H1 (cell line): Measurements from ENCODE around the gene SOX10. TPM values are rescaled to one million over a fixed set of nuclear protein-coding genes. Genes with fewer than 3 reads are reported as not detected.

Source experiments
- CTCF ChIA-PET: fragments of 300-600 bp; sonication (Branson Sonifier 250); formaldehyde crosslinking; loops from one replicate; lab custom pipeline; 2021; ENCODE audit not compliant: partially characterized antibody; lab: Charles Lee
- POLR2A ChIA-PET: fragments of 300-600 bp; sonication (Branson Sonifier 250); formaldehyde crosslinking; loops from one replicate; lab custom pipeline; 2021; ENCODE audit warnings: inconsistent platforms; ENCODE audit not compliant: partially characterized antibody; lab: Charles Lee
- DNase-seq, 2 experiments: peaks; one replicate each; pipeline versions ENCODE4 v3.0.0 to v3.0.0-alpha.2; 2010 to 2022; ENCODE audit warnings: low spot score in 2 of 2, low read depth in 1 of 2, mixed read lengths in 1 of 2
- FAIRE-seq: peaks from 2 replicates; lab custom pipeline; 2011; peaks lifted over from hg19 to GRCh38; lab: Jason Lieb, UNC
- H2AFZ ChIP-seq: 2 replicates; pipeline ENCODE4 v1.8.1; 2012; ENCODE audit warnings: low read length, inconsistent platforms
- H2AK5ac ChIP-seq: 2 replicates; pipeline ENCODE4 v1.6.1; 2013; ENCODE audit warnings: low read depth, low read length
- H2BK120ac ChIP-seq: replicated peaks from 2 replicates; pipeline ENCODE3; 2013; ENCODE audit warnings: low read depth, low read length, inconsistent platforms
- H2BK12ac ChIP-seq: 2 replicates; pipeline ENCODE4 v1.6.1; 2013; ENCODE audit warnings: low read depth, low read length
- H2BK15ac ChIP-seq: 2 replicates; pipeline ENCODE4 v1.6.1; 2013; ENCODE audit warnings: low read length
- H2BK20ac ChIP-seq: 2 replicates; pipeline ENCODE4 v1.6.1; 2013; ENCODE audit warnings: low read length
- H2BK5ac ChIP-seq: 2 replicates; pipeline ENCODE4 v1.6.1; 2013; ENCODE audit warnings: low read depth, low read length
- H3K14ac ChIP-seq: 2 replicates; pipeline ENCODE4 v1.6.1; 2013; ENCODE audit warnings: inconsistent platforms; ENCODE audit not compliant: insufficient read length
- H3K18ac ChIP-seq: 2 replicates; pipeline ENCODE4 v1.6.1; 2013; ENCODE audit warnings: low read length; ENCODE audit errors: extremely low read depth
- H3K23ac ChIP-seq: 2 replicates; pipeline ENCODE4 v1.6.1; 2013; ENCODE audit warnings: inconsistent platforms; ENCODE audit not compliant: insufficient read length
- H3K23me2 ChIP-seq: 2 replicates; pipeline ENCODE4 v1.6.1; 2013; ENCODE audit warnings: low read depth, low read length
- H3K27ac ChIP-seq: 2 replicates; pipeline ENCODE4 v1.6.1; 2011; ENCODE audit warnings: low read depth, low read length, inconsistent platforms
- H3K27me3 ChIP-seq, 4 experiments: replicated peaks in 1 of 4; 1 replicate in 1 of 4; 2 replicates in 3 of 4; pipeline versions ENCODE4 v1.6.1 to v1.8.1; 2011 to 2013; ENCODE audit warnings: low read length in 3 of 4, mild to moderate bottlenecking in 3 of 4, inconsistent platforms in 2 of 4, mixed read lengths in 2 of 4, moderate library complexity in 1 of 4; ENCODE audit not compliant: control insufficient read depth in 3 of 4, insufficient read depth in 3 of 4; ENCODE audit errors: extremely low read depth in 1 of 4
- H3K36me3 ChIP-seq, 4 experiments: 2 replicates each; pipeline versions ENCODE4 v1.6.1 to v1.8.1; 2011 to 2013; ENCODE audit warnings: mild to moderate bottlenecking in 4 of 4, low read length in 3 of 4, moderate library complexity in 2 of 4, control low read depth in 1 of 4, inconsistent platforms in 1 of 4; ENCODE audit not compliant: insufficient read depth in 4 of 4, control insufficient read depth in 2 of 4
- H3K4ac ChIP-seq: replicated peaks from 2 replicates; pipeline ENCODE3; 2013; ENCODE audit warnings: low read length, low read depth, mixed read lengths, inconsistent platforms; ENCODE audit not compliant: insufficient read length
- H3K4me1 ChIP-seq, 4 experiments: replicated peaks in 1 of 4; 1 replicate in 1 of 4; 2 replicates in 3 of 4; pipeline versions ENCODE4 v1.6.1 to v1.8.1; 2011 to 2013; ENCODE audit warnings: low read length in 3 of 4, inconsistent platforms in 2 of 4, mixed read lengths in 1 of 4; ENCODE audit not compliant: insufficient read depth in 4 of 4, control insufficient read depth in 3 of 4
- H3K4me2 ChIP-seq, 2 experiments: 2 replicates each; pipeline versions ENCODE4 v1.6.1 to v1.8.1; 2011 to 2013; ENCODE audit warnings: low read depth in 2 of 2, low read length in 2 of 2, control low read depth in 1 of 2, inconsistent platforms in 1 of 2, mild to moderate bottlenecking in 1 of 2; ENCODE audit not compliant: insufficient read depth in 1 of 2
- H3K4me3 ChIP-seq, 4 experiments: fragments of 200-600, 300-600 bp in 1 of 4; sonication (generic), shearing (Covaris generic), sonication (Bioruptor Twin) in 1 of 4; 2 replicates each; pipeline versions ENCODE4 v1.5.1 to v1.8.1; 2011 to 2016; ENCODE audit warnings: low read length in 4 of 4, low read depth in 3 of 4, control low read depth in 2 of 4, inconsistent platforms in 2 of 4, mild to moderate bottlenecking in 2 of 4, mixed read lengths in 1 of 4, moderate library complexity in 1 of 4; ENCODE audit not compliant: insufficient read depth in 2 of 4; ENCODE audit errors: extremely low read depth in 1 of 4
- H3K56ac ChIP-seq: replicated peaks from 2 replicates; pipeline ENCODE3; 2013; ENCODE audit warnings: low read depth, mild to moderate bottlenecking, mixed read lengths, low read length, inconsistent platforms; ENCODE audit not compliant: insufficient read length
- H3K79me1 ChIP-seq: 2 replicates; pipeline ENCODE4 v1.6.1; 2013; ENCODE audit warnings: low read depth, low read length, control low read depth
- H3K79me2 ChIP-seq, 2 experiments: 2 replicates each; pipeline versions ENCODE4 v1.6.1 to v1.8.1; 2012 to 2013; ENCODE audit warnings: low read length in 2 of 2, mild to moderate bottlenecking in 2 of 2, inconsistent platforms in 1 of 2; ENCODE audit not compliant: insufficient read depth in 2 of 2, control insufficient read depth in 1 of 2
- H3K9ac ChIP-seq, 4 experiments: replicated peaks in 1 of 4; 1 replicate in 1 of 4; 2 replicates in 3 of 4; pipeline versions ENCODE4 v1.6.1 to v1.8.1; 2011 to 2013; ENCODE audit warnings: low read depth in 3 of 4, low read length in 3 of 4, control low read depth in 2 of 4, mild to moderate bottlenecking in 2 of 4, moderate library complexity in 2 of 4, inconsistent platforms in 1 of 4; ENCODE audit errors: extremely low read depth in 1 of 4
- H3K9me3 ChIP-seq, 2 experiments: 2 replicates each; pipeline versions ENCODE4 v1.6.1 to v1.8.1; 2012 to 2013; ENCODE audit warnings: mild to moderate bottlenecking in 2 of 2, moderate library complexity in 2 of 2, control low read depth in 1 of 2, inconsistent platforms in 1 of 2, low read depth in 1 of 2, low read length in 1 of 2, mixed read lengths in 1 of 2; ENCODE audit not compliant: insufficient read depth in 2 of 2
- H4K20me1 ChIP-seq, 2 experiments: replicated peaks in 1 of 2; 2 replicates each; pipeline versions ENCODE3 to v1.8.1; 2011 to 2013; ENCODE audit warnings: inconsistent platforms in 2 of 2, low read length in 2 of 2, mild to moderate bottlenecking in 1 of 2; ENCODE audit not compliant: insufficient read depth in 2 of 2, control insufficient read depth in 1 of 2
- H4K5ac ChIP-seq: 2 replicates; pipeline ENCODE4 v1.6.1; 2013; ENCODE audit warnings: low read length, low read depth, mixed read lengths, inconsistent platforms; ENCODE audit not compliant: insufficient read length
- H4K8ac ChIP-seq: 2 replicates; pipeline ENCODE4 v1.8.0; 2013; ENCODE audit warnings: mild to moderate bottlenecking, moderate library complexity, low read length, inconsistent platforms; ENCODE audit not compliant: insufficient read depth; ENCODE audit errors: extremely low read depth
- H4K91ac ChIP-seq: replicated peaks from 2 replicates; pipeline ENCODE3; 2013; ENCODE audit warnings: low read length, mixed read lengths, inconsistent platforms; ENCODE audit not compliant: insufficient read length
- CTCF ChIP-seq, 3 experiments: IDR thresholded peaks; 1 replicate in 2 of 3; 2 replicates in 1 of 3; pipeline versions ENCODE4 v1.5.1 to v1.6.1; 2011; ENCODE audit warnings: low read length in 3 of 3, mild to moderate bottlenecking in 3 of 3, inconsistent platforms in 2 of 3, low read depth in 1 of 3, moderate library complexity in 1 of 3; ENCODE audit not compliant: insufficient read depth in 1 of 3; ENCODE audit errors: control extremely low read depth in 1 of 3
- RAD21 ChIP-seq, 2 experiments: IDR thresholded peaks in 1 of 2; conservative IDR thresholded peaks in 1 of 2; 2 replicates each; pipeline ENCODE4 v1.6.1; 2011; ENCODE audit warnings: low read depth in 2 of 2, low read length in 2 of 2, improper control_type of control experiment in 1 of 2, inconsistent platforms in 1 of 2, mild to moderate bottlenecking in 1 of 2, moderate library complexity in 1 of 2
- SAP30 ChIP-seq: fragments of 300-600 bp; sonication (generic); IDR thresholded peaks from 2 replicates; pipeline ENCODE4 v1.7.1; 2012; ENCODE audit warnings: low read length, moderate library complexity, mild to moderate bottlenecking, inconsistent platforms; ENCODE audit not compliant: insufficient read depth, insufficient replicate concordance
- WGBS, 2 experiments: shearing (Covaris generic) in 1 of 2; methylation state at CpG; one replicate each; pipeline versions ENCODE4 v1.1.6 to v1.1.7; 2013 to 2015; ENCODE audit warnings: low lambda C conversion rate in 2 of 2, mixed read lengths in 2 of 2, inconsistent platforms in 1 of 2, low coverage in 1 of 2, missing lambda C conversion rate in 1 of 2; ENCODE audit not compliant: insufficient replicate concordance in 2 of 2, insufficient coverage in 1 of 2, insufficient read length in 1 of 2; ENCODE audit errors: extremely low coverage in 1 of 2, missing lambda C conversion rate in 1 of 2; 5-methylcytosine and 5-hydroxymethylcytosine counted together
- polyA plus RNA-seq, 7 experiments: library from polyadenylated mRNA; depleted of rRNA in 3 of 7; stranded (reverse) in 5 of 7; unstranded in 2 of 7; fragments of >200 nt in 5 of 7; fragments of 200-250 nt in 2 of 7; gene quantifications; 1 replicate in 5 of 7; 2 replicates in 1 of 7; 4 replicates in 1 of 7; pipeline versions ENCODE4 v1.2.1 to v1.2.3, GENCODE V29; 2011 to 2013; ENCODE audit warnings: missing spikeins in 2 of 7, mixed read lengths in 2 of 7
- total RNA-seq: library from RNA; stranded (reverse); fragmentation: NEBNext Ultra II Directional; extraction: Animal tissue kit (Norgen Biotek cat#: 25700); gene quantifications from 2 replicates; pipeline ENCODE4 v1.2.1, GENCODE V29; 2021

The SOX10 gene
- total and polyA plus RNA-seq, 2 of the 8 experiments (the other 6 are each of a cell fraction or from before 2014, with no cell fraction given): 2.7 TPM

GRCh38 chr22:37930270-37930951 lies 53.9 kb downstream of the SOX10 start:
- H3K4me2 ChIP-seq: no peak overlapping the region
- no peaks in the 10 kb centered on the region for H3K23me2 ChIP-seq
- TF ChIP-seq CTCF (IDR thresholded peaks at IDR 0.05; ENCODE audit: control extremely low read depth in 1 of 3, insufficient read depth in 1 of 3, low read depth in 1 of 3, low read length in 3 of 3): peak; percentile 37 to 66 (median 62)
- TF ChIP-seq SAP30: no peak
- peak; percentile 33 to 44 for TF ChIP-seq RAD21 (IDR thresholded peaks at IDR 0.05 in 1 of 2, conservative IDR thresholded peaks at IDR 0.05 in 1 of 2; ENCODE audit: low read depth in 2 of 2, low read length in 2 of 2)
- H2BK120ac ChIP-seq: no peak overlapping the region
- no peak overlapping the region for H3K9ac ChIP-seq
- no peak overlapping the region for H2BK12ac ChIP-seq
- H3K79me1 ChIP-seq: no peaks in the 10 kb centered on the region
- H3K9me3 ChIP-seq: no peaks in the 10 kb centered on the region
- H3K27me3 ChIP-seq: no peaks in the 10 kb centered on the region
- no peak overlapping the region for H2AFZ ChIP-seq
- no peak overlapping the region for H3K4me3 ChIP-seq
- H3K36me3 ChIP-seq: peaks cover 2 to 17% (median 9%) of the 10 kb centered on the region in 4 experiments; a peak in 7 of 8 replicates
- H3K18ac ChIP-seq: no peak overlapping the region
- H3K4me1 ChIP-seq: peaks cover 0 to 5% (median 3%) of the 10 kb centered on the region in 4 experiments; a peak in 5 of 7 replicates
- H3K56ac ChIP-seq: no peak overlapping the region
- H2BK5ac ChIP-seq: no peak overlapping the region
- FAIRE-seq (no peak), DNase-seq (no peak)
- no peaks in the 10 kb centered on the region for H3K79me2 ChIP-seq
- peaks cover 0 to 8% of the 10 kb centered on the region in 2 experiments for H4K20me1 ChIP-seq
- H2AK5ac ChIP-seq: no peak overlapping the region
- ChIA-PET CTCF (interaction anchor here (0.6 to 10.4 kb wide), 17 partner anchors 8 to 113 kb away, joined by 3 to 158 read pairs (median 4); partner anchors contain the start of genes C22orf23 and POLR2F), POLR2A (interaction anchor here (0.6 to 3.1 kb wide), 6 partner anchors 13 to 106 kb away, joined by 3 to 11 read pairs (median 3); partner anchors contain the start of genes EIF3L and MICALL1)
- no peak overlapping the region for H3K14ac ChIP-seq
- no peak overlapping the region; the same call in 1 of the 2 replicates for H3K27ac ChIP-seq
- 79% methylated on average over 11 of the region's 11 CpGs; no CpG with 5 or more reads in 1 of the 2 experiments for WGBS, 2 experiments
- H4K8ac ChIP-seq: no peak overlapping the region; the same call in 1 of the 2 replicates
- H3K23ac ChIP-seq: no peak overlapping the region
- H3K4ac ChIP-seq: no peak overlapping the region
- no peak overlapping the region for H4K91ac ChIP-seq
- H4K5ac ChIP-seq: no peak overlapping the region
- no peak overlapping the region for H2BK15ac ChIP-seq
- H2BK20ac ChIP-seq: no peak overlapping the region
